ENCODE measurements around the gene RASGRF1.

Gene RASGRF1

GRCh38 chr15:78981532-78982313 lies 108.9 kb downstream of the RASGRF1 start:
- no peak for DNase-seq

GRCh38 chr15:78979456-78980320 lies 110.9 kb downstream of the RASGRF1 start:
- DNase-seq: no peak

- no peak for DNase-seq
These were observed 111.9 kb downstream of the RASGRF1 start for GRCh38 chr15:78978601-78979179.

- DNase-seq: no peak
These were observed 112.8 kb downstream of the RASGRF1 start for GRCh38 chr15:78977591-78978347.

GRCh38 chr15:78977091-78977571 lies 113.4 kb downstream of the RASGRF1 start:
- DNase-seq: no peak

GRCh38 chr15:78976691-78977090 lies 113.9 kb downstream of the RASGRF1 start:
- DNase-seq: no peak

GRCh38 chr15:78974272-78974918 lies 116.2 kb downstream of the RASGRF1 start:
- no peak for DNase-seq

GRCh38 chr15:78969687-78970349 lies 120.8 kb downstream of the RASGRF1 start:
- DNase-seq: no peak

- DNase-seq: no peak
These were observed 121.9 kb downstream of the RASGRF1 start for GRCh38 chr15:78968539-78969271.

- DNase-seq: no peak
These were observed 122.5 kb downstream of the RASGRF1 start for GRCh38 chr15:78968114-78968513.

GRCh38 chr15:78960308-78960707 lies 130.3 kb downstream of the RASGRF1 start:
- DNase-seq: no peak

- DNase-seq: no peak
These were observed 131.2 kb downstream of the RASGRF1 start for GRCh38 chr15:78959360-78959759.

GRCh38 chr15:78957416-78958093 lies 133.0 kb downstream of the RASGRF1 start:
- no peak for DNase-seq

GRCh38 chr15:78956937-78957336 lies 133.6 kb downstream of the RASGRF1 start:
- DNase-seq: no peak

GRCh38 chr15:78955355-78955754 lies 135.2 kb downstream of the RASGRF1 start:
- no peak for DNase-seq

GRCh38 chr15:78951841-78952238 lies 138.7 kb downstream of the RASGRF1 start:
- DNase-seq: no peak

- no peak for DNase-seq
These were observed 139.4 kb downstream of the RASGRF1 start for GRCh38 chr15:78950902-78951840.

- DNase-seq: no peak
These were observed 140.2 kb downstream of the RASGRF1 start for GRCh38 chr15:78950343-78950742.

- no peak for DNase-seq
These were observed 141.1 kb downstream of the RASGRF1 start for GRCh38 chr15:78949461-78949860.

Data from activated gamma-delta T cell treated with Interleukin-2 at 50 U/mL for 16 hours (primary cell).